Peyer's patch (tissue), 4 donors: ENCODE results near the gene HEXIM1.

Experiments used
- POLR2A ChIP-seq, 2 donors: fragments of 450-650 bp; IDR thresholded peaks; one replicate each; pipeline ENCODE4 v1.5.1; 2017; ENCODE audit warnings: antibody characterized with exemption in 2 of 2, mild to moderate bottlenecking in 2 of 2, moderate library complexity in 2 of 2
- TF ChIP-seq, protein P1 (sequence below), 6 experiments: fragments of 450-650 bp in 4 of 6; fragments of 200-600 bp in 2 of 6; sonication (generic) in 1 of 6; IDR thresholded peaks; one replicate each; pipeline ENCODE4 v1.5.1; 2017 to 2019; ENCODE audit warnings: antibody characterized with exemption in 6 of 6, mild to moderate bottlenecking in 3 of 6, moderate library complexity in 1 of 6

DNA sequence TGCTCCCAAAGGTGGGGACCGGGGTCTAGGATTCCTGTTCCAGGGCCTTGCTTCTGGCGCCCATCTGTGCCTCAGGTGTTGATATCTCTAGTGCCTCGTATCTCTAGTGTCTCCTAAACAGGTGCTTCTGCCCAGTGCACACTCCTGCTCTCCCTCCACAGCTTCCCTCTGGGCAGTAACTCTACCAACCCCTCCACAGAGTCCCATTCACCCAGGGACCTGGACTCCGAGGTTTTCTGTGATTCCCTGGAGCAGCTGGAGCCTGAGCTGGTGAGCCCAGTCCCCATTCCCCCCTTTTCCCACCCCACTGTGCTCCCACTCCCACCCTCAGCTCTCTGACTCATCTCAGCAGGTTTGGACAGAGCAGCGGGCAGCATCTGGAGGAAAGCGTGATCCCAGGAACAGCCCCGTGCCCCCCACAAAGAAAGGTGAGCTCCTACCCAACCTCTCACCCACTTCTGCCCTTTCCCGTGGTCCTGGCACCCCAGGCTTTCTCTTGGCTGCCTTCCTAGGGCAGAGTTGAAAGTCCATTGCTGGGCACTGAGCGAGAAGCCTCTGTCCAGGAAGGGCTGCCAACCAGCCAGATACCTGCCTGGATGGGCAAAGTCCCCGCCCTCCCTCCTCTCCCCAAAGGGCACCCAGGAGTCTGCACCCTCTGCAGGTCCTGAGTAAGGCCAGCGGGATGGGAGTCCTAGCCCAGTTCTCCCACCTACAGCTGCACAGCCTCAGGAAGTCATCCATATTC, 10.5 kb upstream of the HEXIM1 start:
- TF ChIP-seq, protein P1, sequence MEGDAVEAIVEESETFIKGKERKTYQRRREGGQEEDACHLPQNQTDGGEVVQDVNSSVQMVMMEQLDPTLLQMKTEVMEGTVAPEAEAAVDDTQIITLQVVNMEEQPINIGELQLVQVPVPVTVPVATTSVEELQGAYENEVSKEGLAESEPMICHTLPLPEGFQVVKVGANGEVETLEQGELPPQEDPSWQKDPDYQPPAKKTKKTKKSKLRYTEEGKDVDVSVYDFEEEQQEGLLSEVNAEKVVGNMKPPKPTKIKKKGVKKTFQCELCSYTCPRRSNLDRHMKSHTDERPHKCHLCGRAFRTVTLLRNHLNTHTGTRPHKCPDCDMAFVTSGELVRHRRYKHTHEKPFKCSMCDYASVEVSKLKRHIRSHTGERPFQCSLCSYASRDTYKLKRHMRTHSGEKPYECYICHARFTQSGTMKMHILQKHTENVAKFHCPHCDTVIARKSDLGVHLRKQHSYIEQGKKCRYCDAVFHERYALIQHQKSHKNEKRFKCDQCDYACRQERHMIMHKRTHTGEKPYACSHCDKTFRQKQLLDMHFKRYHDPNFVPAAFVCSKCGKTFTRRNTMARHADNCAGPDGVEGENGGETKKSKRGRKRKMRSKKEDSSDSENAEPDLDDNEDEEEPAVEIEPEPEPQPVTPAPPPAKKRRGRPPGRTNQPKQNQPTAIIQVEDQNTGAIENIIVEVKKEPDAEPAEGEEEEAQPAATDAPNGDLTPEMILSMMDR (IDR thresholded peaks at IDR 0.05): peak in 1 of 6 experiments; percentile 10
- peak in 1 of 2 donors; percentile 65 for TF ChIP-seq POLR2A (IDR thresholded peaks at IDR 0.05)
